SK-N-SH (cell line): ENCODE results near the gene DDX51. TPM values are rescaled to one million over a fixed set of nuclear protein-coding genes. Genes with fewer than 3 reads are reported as not detected.

Experiments used
- CTCF ChIA-PET: fragments of 300-600, 350-600 bp; formaldehyde crosslinking; extraction: SDS; loops from one replicate; lab custom pipeline; 2021; lab: Yijun Ruan, JAX
- POLR2A ChIA-PET: fragments of 350-600 bp; sonication (Branson Sonifier 250); formaldehyde crosslinking; extraction: SDS; loops from one replicate; lab custom pipeline; 2020; ENCODE audit warnings: antibody characterized with exemption, inconsistent platforms; lab: Yijun Ruan, JAX
- DNase-seq: peaks from one replicate; pipeline ENCODE4 v3.0.0; 2012
- H2AFZ ChIP-seq: fragments of 200-600 bp; sonication (generic); 2 replicates; pipeline ENCODE4 v1.8.1; 2016; ENCODE audit warnings: antibody characterized with exemption, mild to moderate bottlenecking, low read depth
- H3F3A ChIP-seq: fragments of 200-600 bp; sonication (generic); replicated peaks from 2 replicates; pipeline ENCODE3; 2016; ENCODE audit warnings: antibody characterized with exemption, mild to moderate bottlenecking; ENCODE audit not compliant: insufficient read depth
- H3K27ac ChIP-seq, 2 experiments: fragments of 200-500 bp in 1 of 2; fragments of 200-600 bp in 1 of 2; sonication (Bioruptor generic) in 1 of 2; sonication (generic), shearing (Covaris generic) in 1 of 2; 2 replicates each; pipeline versions ENCODE4 v1.5.1 to v1.6.1; 2014 to 2016; ENCODE audit warnings: low read depth in 2 of 2, inconsistent platforms in 1 of 2, low read length in 1 of 2, mild to moderate bottlenecking in 1 of 2, mixed read lengths in 1 of 2
- H3K27me3 ChIP-seq: fragments of 200-600 bp; sonication (generic), shearing (Covaris generic); 2 replicates; pipeline ENCODE4 v1.6.1; 2016; ENCODE audit warnings: mixed run types; ENCODE audit not compliant: insufficient read depth
- H3K36me3 ChIP-seq, 2 experiments: fragments of 200-500 bp in 1 of 2; fragments of 200-600 bp in 1 of 2; sonication (Bioruptor generic) in 1 of 2; sonication (generic) in 1 of 2; replicated peaks in 1 of 2; 2 replicates each; pipeline versions ENCODE3 to v1.5.1; 2014 to 2016; ENCODE audit warnings: low read length in 1 of 2, mild to moderate bottlenecking in 1 of 2; ENCODE audit not compliant: insufficient read depth in 2 of 2, control insufficient read depth in 1 of 2
- H3K4me1 ChIP-seq, 2 experiments: fragments of 200-500 bp in 1 of 2; fragments of 200-600 bp in 1 of 2; sonication (Bioruptor generic) in 1 of 2; sonication (generic), shearing (Covaris generic) in 1 of 2; 2 replicates each; pipeline versions ENCODE4 v1.5.1 to v1.6.1; 2014 to 2016; ENCODE audit warnings: low read depth in 1 of 2, low read length in 1 of 2, mixed run types in 1 of 2; ENCODE audit not compliant: insufficient read depth in 2 of 2, control insufficient read depth in 1 of 2
- H3K4me2 ChIP-seq: fragments of 200-600 bp; sonication (generic), shearing (Covaris generic); 2 replicates; pipeline ENCODE4 v1.6.1; 2017; ENCODE audit warnings: mixed run types
- H3K4me3 ChIP-seq, 2 experiments: fragments of 200-500 bp in 1 of 2; fragments of 200-600 bp in 1 of 2; sonication (Bioruptor generic) in 1 of 2; sonication (generic), shearing (Covaris generic) in 1 of 2; 2 replicates each; pipeline versions ENCODE4 v1.5.1 to v1.8.1; 2014 to 2016; ENCODE audit warnings: low read depth in 2 of 2, inconsistent platforms in 1 of 2, low read length in 1 of 2, mild to moderate bottlenecking in 1 of 2, mixed read lengths in 1 of 2, moderate library complexity in 1 of 2
- H3K79me2 ChIP-seq: fragments of 200-600 bp; sonication (generic); 2 replicates; pipeline ENCODE4 v1.8.1; 2017; ENCODE audit warnings: mild to moderate bottlenecking; ENCODE audit not compliant: insufficient read depth
- H3K9ac ChIP-seq: fragments of 200-600 bp; sonication (generic); 2 replicates; pipeline ENCODE4 v1.6.1; 2017; ENCODE audit warnings: mixed run types
- H3K9me2 ChIP-seq: fragments of 200-600 bp; sonication (generic); 2 replicates; pipeline ENCODE4 v1.6.1; 2017; ENCODE audit warnings: mixed run types
- H3K9me3 ChIP-seq: fragments of 200-600 bp; sonication (generic); 2 replicates; pipeline ENCODE4 v1.6.1; 2017; ENCODE audit warnings: mixed run types, mild to moderate bottlenecking, moderate library complexity
- H4K20me1 ChIP-seq: fragments of 200-600 bp; sonication (generic); 2 replicates; pipeline ENCODE4 v1.6.1; 2017; ENCODE audit warnings: mild to moderate bottlenecking, mixed run types; ENCODE audit not compliant: insufficient read depth
- EP300 ChIP-seq, 2 experiments: IDR thresholded peaks; 2 replicates each; pipeline versions ENCODE4 v1.4.0 to v1.6.1; 2012; ENCODE audit warnings: borderline replicate concordance in 1 of 2, low read depth in 1 of 2, low read length in 1 of 2
- EZH2phosphoT487 ChIP-seq: fragments of 200-600 bp; sonication (generic); IDR thresholded peaks from 2 replicates; pipeline ENCODE4 v1.6.1; 2017; ENCODE audit warnings: low read depth, mixed run types, mild to moderate bottlenecking, antibody characterized with exemption, moderate library complexity, borderline replicate concordance
- FOSL2 ChIP-seq: IDR thresholded peaks from 2 replicates; pipeline ENCODE4 v1.4.0; 2012; ENCODE audit warnings: low read depth, mild to moderate bottlenecking, moderate library complexity, borderline replicate concordance
- FOXJ3 ChIP-seq: sonication (generic); formaldehyde crosslinking; IDR thresholded peaks from 2 replicates; pipeline ENCODE4 v1.5.1; 2020; ENCODE audit warnings: mild to moderate bottlenecking, missing genetic modification reagents
- FOXM1 ChIP-seq: IDR thresholded peaks from 2 replicates; pipeline ENCODE4 v1.4.0; 2012; ENCODE audit warnings: low read depth, mild to moderate bottlenecking
- GABPA ChIP-seq: IDR thresholded peaks from 2 replicates; pipeline ENCODE4 v1.4.0; 2012; ENCODE audit warnings: low read depth, mild to moderate bottlenecking
- GATA2 ChIP-seq: sonication (generic); formaldehyde crosslinking; IDR thresholded peaks from 2 replicates; pipeline ENCODE4 v1.5.0; 2020; ENCODE audit warnings: mild to moderate bottlenecking, missing genetic modification reagents
- MEF2A ChIP-seq: IDR thresholded peaks from 2 replicates; pipeline ENCODE4 v1.4.0; 2012; ENCODE audit warnings: low read depth, borderline replicate concordance
- MXI1 ChIP-seq: IDR thresholded peaks from 2 replicates; pipeline ENCODE4 v1.6.1; 2012; ENCODE audit warnings: mild to moderate bottlenecking, low read depth, low read length, improper control_type of control experiment
- NFIC ChIP-seq: IDR thresholded peaks from 2 replicates; pipeline ENCODE4 v1.4.0; 2012; ENCODE audit warnings: borderline replicate concordance
- NRF1 ChIP-seq: IDR thresholded peaks from 2 replicates; pipeline ENCODE4 v1.6.1; 2012; ENCODE audit warnings: low read depth, mild to moderate bottlenecking, low read length
- POLR2AphosphoS5 ChIP-seq: IDR thresholded peaks from 2 replicates; pipeline ENCODE4 v1.6.1; 2012; ENCODE audit warnings: low read depth, low read length
- RAD21 ChIP-seq: IDR thresholded peaks from 2 replicates; pipeline ENCODE4 v1.6.1; 2012; ENCODE audit warnings: mild to moderate bottlenecking, low read length
- RCOR1 ChIP-seq: fragments of 150-350 bp; IDR thresholded peaks from 2 replicates; pipeline ENCODE4 v1.6.1; 2017; ENCODE audit warnings: antibody characterized with exemption, low read length
- RFX5 ChIP-seq: IDR thresholded peaks from 2 replicates; pipeline ENCODE4 v1.6.1; 2012; ENCODE audit warnings: mild to moderate bottlenecking, improper control_type of control experiment, low read length
- RXRA ChIP-seq: IDR thresholded peaks from 2 replicates; pipeline ENCODE4 v1.4.0; 2012; ENCODE audit warnings: low read depth, mild to moderate bottlenecking, borderline replicate concordance
- SIN3A ChIP-seq: IDR thresholded peaks from 2 replicates; pipeline ENCODE4 v1.6.1; 2012; ENCODE audit warnings: low read depth, mild to moderate bottlenecking, low read length, moderate library complexity, borderline replicate concordance
- SMC3 ChIP-seq: IDR thresholded peaks from 2 replicates; pipeline ENCODE4 v1.6.1; 2012; ENCODE audit warnings: low read depth, low read length, improper control_type of control experiment
- TAF1 ChIP-seq: IDR thresholded peaks from 2 replicates; pipeline ENCODE4 v1.6.1; 2012; ENCODE audit warnings: low read depth, mild to moderate bottlenecking, low read length, moderate library complexity, borderline replicate concordance
- TEAD4 ChIP-seq: IDR thresholded peaks from 2 replicates; pipeline ENCODE4 v1.4.0; 2012; ENCODE audit warnings: mild to moderate bottlenecking, borderline replicate concordance; ENCODE audit not compliant: insufficient read depth
- YY1 ChIP-seq: IDR thresholded peaks from 2 replicates; pipeline ENCODE4 v1.4.0; 2012; ENCODE audit warnings: low read depth, mild to moderate bottlenecking
- WGBS: methylation state at CpG from one replicate; pipeline ENCODE4 v1.1.6; 2017; ENCODE audit warnings: low lambda C conversion rate; 5-methylcytosine and 5-hydroxymethylcytosine counted together
- polyA plus RNA-seq, 3 experiments: library from polyadenylated mRNA; depleted of rRNA; stranded (reverse); fragments of >200 nt; gene quantifications; 2 replicates each; pipeline ENCODE4 v1.2.3, GENCODE V29; 2012
- TF ChIP-seq, protein P1 (sequence below): IDR thresholded peaks from 2 replicates; pipeline ENCODE4 v1.4.0; 2012; ENCODE audit warnings: low read depth, borderline replicate concordance
- TF ChIP-seq, protein P2 (sequence below): fragments of 200-600 bp; sonication (generic); IDR thresholded peaks from 2 replicates; pipeline ENCODE4 v1.6.1; 2017; ENCODE audit warnings: antibody characterized with exemption, mild to moderate bottlenecking, moderate library complexity
- TF ChIP-seq, protein P3 (sequence below): IDR thresholded peaks from 2 replicates; pipeline ENCODE4 v1.4.0; 2012; ENCODE audit warnings: low read depth, borderline replicate concordance
- TF ChIP-seq, protein P4 (sequence below): fragments of 150-350 bp; IDR thresholded peaks from 2 replicates; pipeline ENCODE4 v1.6.1; 2017; ENCODE audit warnings: antibody characterized with exemption, low read length, low read depth, borderline replicate concordance

The DDX51 gene, protein sequence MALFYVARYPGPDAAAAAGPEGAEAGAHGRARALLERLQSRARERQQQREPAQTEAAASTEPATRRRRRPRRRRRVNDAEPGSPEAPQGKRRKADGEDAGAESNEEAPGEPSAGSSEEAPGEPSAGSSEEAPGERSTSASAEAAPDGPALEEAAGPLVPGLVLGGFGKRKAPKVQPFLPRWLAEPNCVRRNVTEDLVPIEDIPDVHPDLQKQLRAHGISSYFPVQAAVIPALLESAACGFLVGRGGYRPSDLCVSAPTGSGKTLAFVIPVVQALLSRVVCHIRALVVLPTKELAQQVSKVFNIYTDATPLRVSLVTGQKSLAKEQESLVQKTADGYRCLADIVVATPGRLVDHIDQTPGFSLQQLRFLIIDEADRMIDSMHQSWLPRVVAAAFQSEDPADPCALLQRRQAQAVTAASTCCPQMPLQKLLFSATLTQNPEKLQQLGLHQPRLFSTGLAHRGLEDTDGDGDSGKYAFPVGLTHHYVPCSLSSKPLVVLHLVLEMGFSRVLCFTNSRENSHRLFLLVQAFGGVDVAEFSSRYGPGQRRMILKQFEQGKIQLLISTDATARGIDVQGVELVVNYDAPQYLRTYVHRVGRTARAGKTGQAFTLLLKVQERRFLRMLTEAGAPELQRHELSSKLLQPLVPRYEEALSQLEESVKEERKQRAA
- polyA plus RNA-seq (2012; rRNA removed): 14.4 and 17.3 TPM in 2 replicates
- 4.5 and 5.9 TPM in 2 replicates for polyA plus RNA-seq (2012; cell fraction: cytosol; rRNA removed)
- polyA plus RNA-seq (2012; cell fraction: nucleus; rRNA removed): 65.1 and 90.9 TPM in 2 replicates

DNA sequence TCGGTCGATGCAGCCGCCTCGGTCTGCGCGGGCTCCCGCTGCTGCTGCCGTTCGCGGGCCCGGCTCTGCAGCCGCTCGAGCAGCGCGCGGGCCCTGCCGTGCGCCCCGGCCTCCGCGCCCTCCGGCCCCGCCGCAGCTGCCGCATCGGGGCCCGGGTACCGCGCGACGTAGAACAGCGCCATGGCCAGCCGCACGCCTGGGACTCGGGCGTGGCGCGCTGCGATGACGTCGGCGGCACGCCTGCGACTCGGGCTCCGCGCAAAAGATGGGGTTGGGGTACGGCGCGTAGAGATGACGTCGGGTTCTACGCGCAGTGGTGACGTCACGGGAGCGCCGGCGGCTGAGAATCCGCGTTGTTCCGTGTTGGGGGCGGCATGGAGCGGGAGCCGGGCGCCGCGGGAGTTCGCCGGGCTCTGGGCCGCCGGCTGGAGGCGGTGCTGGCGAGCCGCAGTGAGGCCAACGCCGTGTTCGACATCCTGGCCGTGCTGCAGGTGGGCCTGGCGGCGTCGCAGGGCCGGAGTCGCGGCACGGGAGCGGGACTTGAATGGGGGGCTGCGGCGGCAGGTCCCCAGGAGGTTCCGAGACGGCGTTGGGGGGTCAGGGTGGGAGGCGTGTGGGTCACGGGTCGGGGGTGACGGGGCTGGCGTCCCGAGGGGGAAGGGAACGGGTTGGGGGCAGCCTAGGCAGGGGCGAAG is at the start of gene DDX51, which contains the start of gene NOC4L:
TSS of gene DDX51 (minus strand) at position 205 of the 695 bp plus-strand sequence. CDS start at position 182, 23 bp downstream.
TSS of gene NOC4L (plus strand) at position 343 of the 695 bp plus-strand sequence. CDS start at position 375, 32 bp downstream.
- H3K4me1 ChIP-seq: peaks cover 0 to 22% of the 10 kb centered on the region in 2 experiments; a peak in 1 of 4 replicates
- TF ChIP-seq EP300 (IDR thresholded peaks at IDR 0.05; ENCODE audit: borderline replicate concordance in 1 of 2, low read depth in 1 of 2, low read length in 1 of 2) (no peak), FOXM1 (no peak), NRF1 (peak; percentile 53), POLR2AphosphoS5 (peak; percentile 76), RFX5 (0 out of 2 replicates have a peak, but pooled peaks have one; percentile 22), FOSL2 (no peak), GABPA (peak; percentile 51), MEF2A (no peak), SIN3A (peak; percentile 97), TAF1 (peak; percentile 67), SMC3 (no peak), TEAD4 (no peak), NFIC (no peak; the same call in 1 of the 2 replicates), RCOR1 (0 out of 2 replicates have a peak, but pooled peaks have one; percentile 48), MXI1 (peak; percentile 99), YY1 (peak; percentile 80), RXRA (no peak), RAD21 (no peak), GATA2 (no peak), FOXJ3 (no peak), EZH2phosphoT487 (no peak)
- TF ChIP-seq, protein P1, sequence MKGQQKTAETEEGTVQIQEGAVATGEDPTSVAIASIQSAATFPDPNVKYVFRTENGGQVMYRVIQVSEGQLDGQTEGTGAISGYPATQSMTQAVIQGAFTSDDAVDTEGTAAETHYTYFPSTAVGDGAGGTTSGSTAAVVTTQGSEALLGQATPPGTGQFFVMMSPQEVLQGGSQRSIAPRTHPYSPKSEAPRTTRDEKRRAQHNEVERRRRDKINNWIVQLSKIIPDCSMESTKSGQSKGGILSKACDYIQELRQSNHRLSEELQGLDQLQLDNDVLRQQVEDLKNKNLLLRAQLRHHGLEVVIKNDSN: 0 out of 2 replicates have a peak, but pooled peaks have one; percentile 6
- TF ChIP-seq, protein P2, sequence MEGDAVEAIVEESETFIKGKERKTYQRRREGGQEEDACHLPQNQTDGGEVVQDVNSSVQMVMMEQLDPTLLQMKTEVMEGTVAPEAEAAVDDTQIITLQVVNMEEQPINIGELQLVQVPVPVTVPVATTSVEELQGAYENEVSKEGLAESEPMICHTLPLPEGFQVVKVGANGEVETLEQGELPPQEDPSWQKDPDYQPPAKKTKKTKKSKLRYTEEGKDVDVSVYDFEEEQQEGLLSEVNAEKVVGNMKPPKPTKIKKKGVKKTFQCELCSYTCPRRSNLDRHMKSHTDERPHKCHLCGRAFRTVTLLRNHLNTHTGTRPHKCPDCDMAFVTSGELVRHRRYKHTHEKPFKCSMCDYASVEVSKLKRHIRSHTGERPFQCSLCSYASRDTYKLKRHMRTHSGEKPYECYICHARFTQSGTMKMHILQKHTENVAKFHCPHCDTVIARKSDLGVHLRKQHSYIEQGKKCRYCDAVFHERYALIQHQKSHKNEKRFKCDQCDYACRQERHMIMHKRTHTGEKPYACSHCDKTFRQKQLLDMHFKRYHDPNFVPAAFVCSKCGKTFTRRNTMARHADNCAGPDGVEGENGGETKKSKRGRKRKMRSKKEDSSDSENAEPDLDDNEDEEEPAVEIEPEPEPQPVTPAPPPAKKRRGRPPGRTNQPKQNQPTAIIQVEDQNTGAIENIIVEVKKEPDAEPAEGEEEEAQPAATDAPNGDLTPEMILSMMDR: no peak
- TF ChIP-seq, protein P3, sequence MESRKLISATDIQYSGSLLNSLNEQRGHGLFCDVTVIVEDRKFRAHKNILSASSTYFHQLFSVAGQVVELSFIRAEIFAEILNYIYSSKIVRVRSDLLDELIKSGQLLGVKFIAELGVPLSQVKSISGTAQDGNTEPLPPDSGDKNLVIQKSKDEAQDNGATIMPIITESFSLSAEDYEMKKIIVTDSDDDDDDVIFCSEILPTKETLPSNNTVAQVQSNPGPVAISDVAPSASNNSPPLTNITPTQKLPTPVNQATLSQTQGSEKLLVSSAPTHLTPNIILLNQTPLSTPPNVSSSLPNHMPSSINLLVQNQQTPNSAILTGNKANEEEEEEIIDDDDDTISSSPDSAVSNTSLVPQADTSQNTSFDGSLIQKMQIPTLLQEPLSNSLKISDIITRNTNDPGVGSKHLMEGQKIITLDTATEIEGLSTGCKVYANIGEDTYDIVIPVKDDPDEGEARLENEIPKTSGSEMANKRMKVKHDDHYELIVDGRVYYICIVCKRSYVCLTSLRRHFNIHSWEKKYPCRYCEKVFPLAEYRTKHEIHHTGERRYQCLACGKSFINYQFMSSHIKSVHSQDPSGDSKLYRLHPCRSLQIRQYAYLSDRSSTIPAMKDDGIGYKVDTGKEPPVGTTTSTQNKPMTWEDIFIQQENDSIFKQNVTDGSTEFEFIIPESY: peak; percentile 62; the same call in 1 of the 2 replicates
- TF ChIP-seq, protein P4, sequence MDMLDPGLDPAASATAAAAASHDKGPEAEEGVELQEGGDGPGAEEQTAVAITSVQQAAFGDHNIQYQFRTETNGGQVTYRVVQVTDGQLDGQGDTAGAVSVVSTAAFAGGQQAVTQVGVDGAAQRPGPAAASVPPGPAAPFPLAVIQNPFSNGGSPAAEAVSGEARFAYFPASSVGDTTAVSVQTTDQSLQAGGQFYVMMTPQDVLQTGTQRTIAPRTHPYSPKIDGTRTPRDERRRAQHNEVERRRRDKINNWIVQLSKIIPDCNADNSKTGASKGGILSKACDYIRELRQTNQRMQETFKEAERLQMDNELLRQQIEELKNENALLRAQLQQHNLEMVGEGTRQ: no peak

More for the DNA sequence above, at the start of gene DDX51, which contains the start of gene NOC4L:
- 0 out of 2 replicates have a peak within 1 kb of the TSS, but pooled peaks have one; percentile 51 for H2AFZ ChIP-seq
- no peaks in the 10 kb centered on the region for H3K9me2 ChIP-seq
- H3K27ac ChIP-seq: peak within 1 kb of the TSS in 1 of 2 experiments; percentile 62; a peak in 2 of 4 replicates
- DNase-seq: peak; percentile 99
- no peaks in the 10 kb centered on the region for H4K20me1 ChIP-seq
- peak within 1 kb of the TSS; percentile 84 to 92 for H3K4me3 ChIP-seq
- ChIA-PET CTCF (interaction anchor here (1.8 to 1.9 kb wide), 2 partner anchors 9 to 272 kb away, joined by 5 to 7 read pairs; no protein-coding TSS in a partner anchor), POLR2A (no interaction called here)
- H3K27me3 ChIP-seq: no peaks in the 10 kb centered on the region
- peaks cover 44% of the 10 kb centered on the region for H3K79me2 ChIP-seq
- WGBS: 1% methylated on average over 23 of the region's 100 CpGs
- H3F3A ChIP-seq: no peaks in the 10 kb centered on the region
- H3K9ac ChIP-seq: peak within 1 kb of the TSS; percentile 88
- H3K36me3 ChIP-seq: peaks cover 7 to 47% of the 10 kb centered on the region in 2 experiments
- no peaks in the 10 kb centered on the region for H3K9me3 ChIP-seq
- peak within 1 kb of the TSS; percentile 95 for H3K4me2 ChIP-seq
